GM19463 (cell line): ENCODE measurements around the gene LANCL2.
"Not testable (repeated sequence)": the region's sequence is repeated elsewhere in the genome, so short reads cannot be mapped to it uniquely, and the experiment has no call there.

Experiments used
- ATAC-seq: cut with Tn5 transposase; IDR thresholded peaks from one replicate; pipeline ENCODE4 v1.9.1; 2021; ENCODE audit warnings: mild to moderate bottlenecking, moderate library complexity; ENCODE audit not compliant: unreplicated experiment

Gene LANCL2

DNA sequence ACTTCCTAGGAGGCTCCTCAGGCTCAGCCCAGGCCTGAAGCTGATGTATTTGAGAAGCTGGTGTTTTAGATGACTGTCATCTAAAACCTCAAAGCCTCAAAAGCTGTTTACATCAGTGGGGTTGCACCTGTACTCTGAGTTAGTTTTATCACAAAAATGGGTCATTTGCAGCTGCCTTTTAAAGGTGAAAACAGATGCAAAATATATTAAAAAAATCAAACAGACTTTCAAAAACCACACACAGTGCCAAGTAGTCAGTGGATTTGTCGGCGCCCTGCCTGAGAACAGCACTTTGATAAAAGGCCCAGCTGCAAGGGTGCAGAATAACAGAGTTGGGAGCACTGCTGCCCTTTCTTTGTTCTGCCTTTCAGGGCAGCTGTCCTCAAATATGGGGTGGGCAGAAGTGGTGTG, 104.1 kb downstream of the LANCL2 start:
- ATAC-seq = no peak

DNA sequence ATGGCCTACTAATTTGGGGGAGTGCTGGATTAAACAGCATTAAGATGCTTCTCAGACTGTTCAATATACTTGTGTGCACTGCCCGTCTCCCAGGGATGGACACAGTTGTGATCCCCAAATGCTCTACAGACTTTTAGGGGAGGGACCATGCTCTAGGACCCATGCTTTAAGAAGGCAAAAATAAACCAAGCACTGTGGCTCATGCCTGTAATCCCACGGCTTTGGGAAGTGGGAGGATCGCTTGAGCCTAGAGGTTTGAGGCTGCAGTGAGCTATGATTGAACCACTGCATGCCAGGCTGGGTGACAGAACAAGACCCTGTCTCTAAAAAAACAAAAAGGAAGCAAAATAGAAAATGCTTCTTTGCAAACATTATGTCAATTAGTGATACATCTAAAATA, 104.6 kb downstream of the LANCL2 start:
- ATAC-seq = no peak

DNA sequence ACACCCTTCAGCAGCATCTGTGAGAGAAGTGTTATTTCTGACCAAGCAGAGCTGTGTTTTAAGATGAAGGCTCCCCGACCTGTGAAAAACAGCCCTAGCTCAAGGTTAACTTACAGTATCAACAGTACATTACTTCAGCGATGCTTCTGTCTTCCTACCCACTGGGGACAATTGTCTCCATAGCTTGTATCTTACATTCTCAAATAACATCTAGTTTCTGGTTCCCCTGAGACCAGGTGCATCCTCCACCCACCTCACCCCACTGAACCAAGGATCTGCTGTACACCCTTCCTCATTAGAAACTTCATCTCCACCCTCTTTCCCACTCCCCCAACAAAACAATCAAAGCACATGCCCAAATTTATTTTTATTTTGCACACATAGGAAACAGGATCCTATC, 105.1 kb downstream of the LANCL2 start:
- no peak for ATAC-seq

DNA sequence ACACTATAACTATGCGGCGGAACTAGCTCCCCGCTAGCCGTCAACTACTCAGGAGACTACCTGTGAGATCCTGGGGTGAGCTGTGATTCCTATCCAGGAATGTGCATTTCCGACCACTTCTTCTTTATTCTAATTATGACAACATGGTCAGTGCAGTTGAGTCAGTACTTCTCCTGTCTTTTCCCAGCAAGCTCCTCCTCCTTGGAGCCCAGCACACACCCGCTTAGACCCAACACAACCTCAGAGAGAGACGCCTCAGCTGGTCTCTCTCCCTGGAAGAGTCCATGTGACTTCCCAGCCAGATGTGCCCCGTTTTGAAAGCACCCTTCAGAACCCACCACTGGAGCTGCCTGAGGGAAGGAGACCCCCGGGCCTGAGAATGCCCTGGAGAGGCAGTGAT, 106.5 kb downstream of the LANCL2 start:
- not testable (repeated sequence) for ATAC-seq

DNA sequence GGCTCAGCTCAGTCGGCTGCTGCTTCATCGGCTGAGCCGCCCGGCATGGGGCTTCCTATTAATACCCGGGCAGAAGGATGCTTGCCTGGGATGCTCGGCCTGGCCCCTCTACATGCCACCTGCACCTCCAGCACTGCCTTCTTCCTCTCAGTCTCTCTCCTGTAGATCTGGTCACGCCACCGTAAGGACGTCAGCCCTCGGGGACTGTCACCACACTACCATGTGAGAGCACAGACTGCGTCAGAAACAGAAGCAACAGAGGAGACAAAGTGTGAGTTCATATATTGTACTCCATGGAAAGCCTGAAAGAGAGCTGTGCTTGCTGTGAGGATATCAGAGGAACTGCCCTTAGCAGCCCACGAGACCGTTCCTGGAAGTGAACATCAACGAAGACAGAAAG, 107.3 kb downstream of the LANCL2 start:
- ATAC-seq = not testable (repeated sequence)

DNA sequence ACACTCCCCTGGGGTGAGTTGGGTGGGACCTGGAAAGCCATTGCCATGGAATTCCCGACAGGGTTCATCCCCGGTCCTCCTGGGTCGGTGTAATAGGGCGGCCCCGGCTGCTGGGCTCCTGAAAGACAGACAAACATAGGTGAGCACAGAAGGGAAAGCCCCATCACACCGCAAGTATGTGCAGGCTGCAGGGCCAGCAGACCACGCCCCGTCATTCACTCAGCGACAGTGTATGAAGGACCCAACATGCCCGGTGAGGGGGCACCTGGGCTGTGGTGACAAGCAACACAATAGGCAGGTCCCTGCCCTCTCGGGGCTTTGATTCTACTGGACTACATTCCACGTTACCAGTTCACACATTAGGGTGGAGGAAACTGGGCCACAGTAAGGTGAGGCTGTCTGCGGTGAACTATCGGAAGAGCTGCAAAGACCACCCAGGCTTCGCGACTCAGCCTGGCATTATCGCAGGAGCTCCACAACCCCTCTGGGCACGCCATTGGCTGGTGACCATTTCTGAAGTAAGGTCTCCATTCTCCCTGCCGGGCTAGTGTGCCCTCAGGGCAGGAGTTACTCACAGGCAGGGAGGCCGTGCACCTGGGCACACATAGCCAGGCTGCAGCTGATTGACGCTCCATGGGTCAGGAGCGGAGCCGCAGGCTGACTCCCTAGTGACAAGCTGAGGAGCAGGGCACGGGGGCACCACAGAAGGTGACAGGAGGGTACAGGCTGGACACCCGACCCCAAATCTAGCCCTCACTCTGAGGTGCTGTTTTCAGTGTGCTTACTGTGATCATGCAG, 108.0 kb downstream of the LANCL2 start:
- ATAC-seq = no peak

DNA sequence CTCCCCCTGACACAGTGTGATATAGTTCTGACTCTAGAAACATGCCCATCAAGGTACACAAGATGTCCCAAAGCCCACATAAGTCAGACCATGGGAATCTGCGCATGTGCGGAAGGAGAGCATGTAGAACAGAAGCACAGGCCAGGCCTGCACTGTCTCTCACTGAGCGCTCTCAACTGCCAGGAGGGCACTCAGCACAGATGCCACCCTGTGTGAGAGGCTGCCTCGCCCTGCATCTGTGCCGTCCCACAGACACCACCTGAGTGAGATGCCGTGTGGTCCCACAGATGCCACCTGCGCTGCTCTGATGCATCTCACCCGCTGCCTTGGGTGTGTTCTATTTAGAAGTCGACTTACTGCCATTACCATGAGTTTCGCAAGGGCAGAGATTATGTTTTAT, 108.8 kb downstream of the LANCL2 start:
- ATAC-seq = no peak

DNA sequence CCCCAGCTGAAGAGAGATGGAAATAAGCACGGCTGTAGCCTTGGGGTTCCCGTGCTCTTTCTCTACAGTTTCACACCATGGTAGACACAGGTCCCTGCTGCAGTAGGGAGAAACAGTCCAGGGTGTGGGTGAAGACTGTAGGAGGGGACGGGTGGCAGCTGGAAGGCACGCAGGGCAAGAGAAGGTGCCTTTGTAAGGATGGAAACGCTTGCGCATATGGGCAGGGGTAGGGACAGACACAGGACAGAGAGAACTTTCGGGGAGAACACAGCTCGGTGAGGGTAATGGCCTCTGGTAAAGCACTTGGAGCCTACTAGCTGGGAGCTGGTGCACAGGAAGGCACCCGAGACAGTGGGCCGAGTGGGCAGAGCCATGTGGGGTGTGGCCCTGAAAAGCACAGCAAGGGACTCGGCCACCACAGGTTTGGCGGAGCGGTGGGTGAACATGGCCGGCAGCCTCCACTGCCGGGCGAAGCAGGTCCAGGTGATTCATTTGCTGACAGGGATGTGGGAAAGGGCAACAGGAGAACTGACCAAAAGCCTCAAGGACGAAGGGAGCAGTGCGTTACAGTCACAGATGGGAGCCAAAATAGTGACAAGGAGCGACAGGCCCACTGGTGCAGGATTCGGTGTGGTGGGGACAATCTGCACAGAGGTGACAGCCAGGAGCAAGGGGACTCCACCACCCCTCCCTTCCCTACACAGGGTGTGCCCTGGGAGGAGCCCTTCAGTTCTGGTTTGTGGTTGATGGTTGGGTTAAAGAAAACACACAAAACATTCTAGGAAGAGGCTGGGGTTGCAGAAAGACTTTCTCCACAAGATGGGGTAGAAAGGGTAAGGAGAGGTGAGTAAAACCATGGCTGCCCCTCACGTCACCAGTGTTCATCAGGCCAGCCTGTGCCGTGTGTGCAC, 110.1 kb downstream of the LANCL2 start:
- ATAC-seq = no peak

DNA sequence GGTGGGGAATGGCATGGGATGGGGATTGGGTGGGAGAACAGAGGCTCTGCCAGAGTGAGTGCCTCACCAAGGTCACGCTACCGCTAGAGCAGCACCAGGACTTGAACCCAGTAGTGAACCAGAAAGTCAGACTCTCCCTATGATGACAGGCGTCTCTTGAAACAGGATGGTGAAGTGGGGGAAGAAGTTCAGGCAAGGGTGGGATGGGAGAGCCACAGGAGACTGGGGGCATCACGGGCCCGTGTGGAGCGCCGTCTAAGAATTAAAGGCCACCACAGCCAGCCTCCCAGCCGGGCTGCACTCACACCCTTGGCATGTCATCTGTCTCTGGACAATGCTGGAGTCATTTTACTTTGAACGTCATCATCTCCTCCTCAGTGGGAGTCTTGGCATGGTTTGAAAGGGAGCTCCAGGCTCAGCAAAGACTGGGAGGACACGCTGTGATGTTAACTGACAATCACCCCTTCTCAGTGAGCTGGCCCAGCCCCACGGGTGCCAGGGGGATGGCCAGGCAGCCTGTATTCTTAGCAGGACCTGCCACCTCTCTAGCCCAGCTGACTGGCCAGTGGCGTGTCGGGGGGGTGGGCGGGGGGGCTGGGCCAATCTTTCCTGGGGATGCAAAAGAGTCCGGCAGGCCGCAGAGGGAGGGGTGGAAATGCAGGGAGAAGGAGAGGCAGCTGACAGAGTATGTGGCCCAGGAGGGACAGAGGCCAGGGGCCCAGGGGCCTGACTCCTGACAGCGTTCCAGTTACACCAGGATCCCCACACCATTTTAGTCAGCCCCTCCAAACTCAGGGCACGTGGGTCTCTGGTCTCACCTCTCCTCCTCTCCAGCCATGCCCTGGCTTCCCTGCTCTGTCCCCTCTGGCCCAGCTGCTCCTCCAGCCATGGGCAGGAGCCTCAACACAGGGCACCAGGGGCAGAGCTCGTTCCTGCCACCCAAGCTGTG, 111.0 kb downstream of the LANCL2 start:
- ATAC-seq = no peak

DNA sequence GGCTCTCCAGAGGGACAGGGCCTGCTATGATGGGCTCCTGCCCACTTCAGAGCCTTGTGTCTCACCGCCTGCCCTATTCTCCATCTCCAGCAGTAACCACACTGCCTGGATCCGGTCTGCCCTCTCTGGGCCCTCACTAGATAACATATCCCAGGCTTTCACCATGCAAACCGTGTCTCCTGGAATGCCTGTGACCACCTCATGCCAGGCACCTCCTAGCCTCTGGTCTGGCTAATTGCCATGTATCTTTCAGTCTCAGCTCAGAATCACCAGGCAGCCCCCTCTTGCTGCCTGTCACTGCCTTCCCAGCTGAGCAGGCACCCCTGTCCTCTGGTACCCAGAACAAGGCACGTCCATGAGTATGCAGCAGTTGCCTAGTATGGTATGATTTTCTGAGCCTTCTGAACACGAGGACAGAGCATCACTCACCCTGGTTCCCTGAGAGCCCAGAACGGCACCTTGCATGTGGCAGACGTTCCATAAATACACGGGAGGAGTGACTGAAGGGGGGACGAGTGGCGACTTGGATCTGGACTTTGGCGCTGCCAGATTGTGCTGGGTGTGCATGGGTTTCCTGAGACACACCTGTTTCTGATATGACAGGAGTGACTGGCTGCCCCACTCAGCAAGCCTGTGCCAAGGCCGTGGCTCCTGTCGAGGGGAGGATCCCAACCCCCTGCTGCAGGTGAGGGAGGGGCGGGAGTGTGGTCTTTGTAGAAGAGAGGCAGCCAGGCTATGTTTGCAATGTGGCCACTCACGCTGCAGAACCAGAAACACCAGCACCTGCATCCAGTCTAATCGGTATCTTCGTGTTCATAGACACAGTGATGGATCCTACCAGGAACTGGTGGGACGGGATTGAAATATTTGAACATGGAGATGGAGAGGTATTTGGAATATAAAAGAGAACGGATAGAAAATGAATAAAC, 112.0 kb downstream of the LANCL2 start:
- ATAC-seq = no peak

DNA sequence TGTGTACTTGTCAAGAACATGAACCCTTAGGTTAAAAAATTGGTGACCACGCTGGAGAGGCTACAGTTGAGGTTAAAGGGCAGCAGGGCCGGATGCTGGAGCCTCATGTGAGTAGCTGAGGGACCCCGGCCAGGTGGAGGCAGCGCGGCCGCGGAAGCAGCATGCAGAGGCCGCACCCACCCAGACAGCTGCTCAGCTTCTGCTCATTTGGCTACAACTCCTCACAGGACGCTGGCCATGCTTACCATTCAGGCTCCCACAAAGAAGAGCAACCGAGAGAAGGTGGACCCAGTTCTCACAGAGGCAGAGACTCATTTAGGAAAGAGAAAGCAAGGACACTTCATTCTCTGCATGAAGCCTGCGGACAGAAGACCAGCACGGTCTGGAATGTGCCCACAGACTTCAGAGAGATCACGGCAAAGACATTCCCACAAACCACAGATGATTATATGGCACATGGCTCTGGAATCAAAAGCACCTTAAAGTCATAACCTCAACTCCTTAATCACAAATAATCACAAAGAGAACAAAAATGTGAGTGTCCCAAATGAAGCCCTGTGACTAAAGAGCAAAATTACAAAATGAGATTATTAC, 112.7 kb downstream of the LANCL2 start:
- ATAC-seq = no peak

DNA sequence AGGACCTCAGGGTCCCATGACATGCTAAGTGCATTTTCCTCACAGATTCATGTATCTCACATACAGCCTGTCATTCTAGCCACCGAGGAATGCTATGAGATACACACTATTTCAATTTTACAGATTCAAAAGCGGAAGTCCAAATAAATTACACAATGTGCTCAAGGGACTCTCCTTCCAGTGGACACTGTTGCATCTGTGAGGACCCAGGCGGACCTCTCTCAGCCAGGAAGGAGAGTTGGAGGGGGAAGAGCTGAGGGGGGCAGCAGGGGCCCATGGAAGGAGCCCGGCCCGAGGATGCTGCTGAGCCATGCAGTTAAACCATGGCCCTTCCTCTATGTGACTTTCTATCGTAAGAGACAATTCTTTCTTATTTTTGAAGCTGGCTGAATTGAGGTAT, 113.6 kb downstream of the LANCL2 start:
- no peak for ATAC-seq

DNA sequence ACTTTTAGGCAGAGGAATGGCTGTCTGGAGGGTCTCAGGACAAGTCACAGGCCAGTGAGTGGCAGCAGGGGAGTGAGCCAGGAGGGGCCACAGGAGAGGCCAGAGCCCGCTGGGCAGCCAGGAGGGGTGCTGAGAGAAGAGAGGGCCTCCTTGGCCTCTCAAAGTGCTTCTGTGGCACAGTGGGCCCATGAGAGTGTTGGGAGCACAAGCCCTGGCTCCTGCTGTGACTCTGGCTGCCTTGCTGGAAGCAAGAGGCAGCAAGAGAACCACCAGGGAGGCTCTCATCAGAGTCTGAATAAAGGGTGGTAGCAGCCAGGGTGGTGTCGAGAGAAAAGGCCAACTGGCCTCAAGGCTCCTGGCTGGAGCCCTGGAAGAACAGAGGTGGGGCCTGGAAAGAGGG, 116.0 kb downstream of the LANCL2 start:
- no peak for ATAC-seq

DNA sequence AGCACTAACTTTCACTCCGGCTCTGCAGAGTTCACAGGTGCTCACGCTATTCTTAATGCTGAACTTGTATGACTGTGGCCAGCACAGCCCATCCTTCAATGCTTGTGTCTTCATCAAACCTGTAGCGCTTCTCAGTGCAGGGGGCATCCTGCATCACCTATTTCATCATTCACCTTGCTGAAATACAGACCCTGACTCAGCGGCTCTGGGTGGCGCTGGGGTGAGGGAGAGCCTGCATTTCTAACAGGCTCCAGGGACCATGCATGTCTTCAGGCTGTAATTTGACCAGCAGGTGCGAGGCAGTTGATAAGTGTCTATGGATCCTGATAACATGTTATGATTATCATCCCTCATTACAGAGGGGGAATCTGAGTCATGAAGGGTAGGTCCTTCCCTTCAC, 117.9 kb downstream of the LANCL2 start:
- ATAC-seq = no peak
